Kidney (tissue), 14 donors: ENCODE results near the gene TPM3. TPM values are rescaled to one million over a fixed set of nuclear protein-coding genes. Genes with fewer than 3 reads are reported as not detected.
A peak's percentile ranks its signal among the peaks of the same experiment; 100 is the strongest.
"Not testable (repeated sequence)": the region's sequence is repeated elsewhere in the genome, so short reads cannot be mapped to it uniquely, and the experiment has no call there.

Source experiments
- DNase-seq, 5 donors: peaks; one replicate each; pipeline ENCODE4 v3.0.0-alpha.2; 2013 to 2020
- FAIRE-seq: peaks from 2 replicates; lab custom pipeline; 2012; peaks lifted over from hg19 to GRCh38; lab: Jason Lieb, UNC
- H3K27ac ChIP-seq, 2 donors: one replicate each; pipeline ENCODE4 v1.7.0; 2013; ENCODE audit warnings: low read depth in 2 of 2, low read length in 2 of 2, inconsistent platforms in 1 of 2
- H3K27me3 ChIP-seq: one replicate; pipeline ENCODE4 v1.7.1; 2013; ENCODE audit warnings: low read length, inconsistent platforms; ENCODE audit not compliant: control insufficient read depth, insufficient read depth
- H3K36me3 ChIP-seq, 3 donors: one replicate each; pipeline versions ENCODE4 v1.7.0 to v1.7.1; 2013; ENCODE audit warnings: low read length in 3 of 3, control low read depth in 1 of 3, inconsistent platforms in 1 of 3; ENCODE audit not compliant: insufficient read depth in 3 of 3, control insufficient read depth in 2 of 3
- H3K4me1 ChIP-seq, 3 donors: one replicate each; pipeline versions ENCODE4 v1.7.0 to v1.7.1; 2013; ENCODE audit warnings: low read length in 3 of 3, inconsistent platforms in 1 of 3, low read depth in 1 of 3; ENCODE audit not compliant: control insufficient read depth in 2 of 3, insufficient read depth in 2 of 3
- H3K4me3 ChIP-seq, 3 donors: one replicate each; pipeline versions ENCODE4 v1.7.0 to v1.8.1; 2013; ENCODE audit warnings: low read length in 3 of 3, control low read depth in 1 of 3, inconsistent platforms in 1 of 3
- H3K9ac ChIP-seq, 3 donors: one replicate each; pipeline versions ENCODE4 v1.7.0 to v1.7.1; 2013; ENCODE audit warnings: low read length in 3 of 3, control low read depth in 1 of 3, inconsistent platforms in 1 of 3
- H3K9me3 ChIP-seq, 3 donors: one replicate each; pipeline versions ENCODE4 v1.7.0 to v1.7.1; 2013; ENCODE audit warnings: low read length in 3 of 3, control low read depth in 1 of 3, inconsistent platforms in 1 of 3; ENCODE audit not compliant: control insufficient read depth in 2 of 3, insufficient read depth in 1 of 3
- intact Hi-C: fragments of 100-400 bp; cut with DNase I; formaldehyde crosslinking; loops from one replicate; pipeline ENCODE4 v1.11.1; 2022
- polyA plus RNA-seq: library from polyadenylated mRNA; stranded (reverse); fragments of 350-450 nt; fragmentation: Illumina TruSeq; extraction: RNeasy Lipid Tissue Mini Kit (QIAGEN cat#74804); gene quantifications from one replicate; pipeline ENCODE4 v1.2.3, GENCODE V29; 2014; ENCODE audit warnings: low read depth, low replicate concordance; ENCODE audit not compliant: insufficient read depth
- total RNA-seq: library from RNA; stranded (reverse); fragmentation: NEBNext Ultra II Directional; extraction: Animal tissue kit (Norgen Biotek cat#: 25700); gene quantifications from one replicate; pipeline ENCODE4 v1.2.1, GENCODE V29; 2021
- TF ChIP-seq, protein P1 (sequence below): IDR thresholded peaks from 3 replicates; pipeline ENCODE4 v1.5.1; 2012; ENCODE audit warnings: mild to moderate bottlenecking, moderate library complexity, borderline replicate concordance; ENCODE audit not compliant: insufficient read depth; ENCODE audit errors: extremely low read depth
- donor health status: control.
- donor health status: control.
- donor health status: control.
- donor health status: control.
- donor health status: control.
- donor health status: DM: yes; HTN: yes; CAD: no.
- donor health status: Normal renal cell carcinoma (clear cell type).

Gene TPM3
- total and polyA plus RNA-seq, 2 donors from 2014 or later = 156 to 315 TPM

GRCh38 chr1:154207262-154207661, 15.4 kb upstream of the TPM3 start:
- TF ChIP-seq, protein P1, sequence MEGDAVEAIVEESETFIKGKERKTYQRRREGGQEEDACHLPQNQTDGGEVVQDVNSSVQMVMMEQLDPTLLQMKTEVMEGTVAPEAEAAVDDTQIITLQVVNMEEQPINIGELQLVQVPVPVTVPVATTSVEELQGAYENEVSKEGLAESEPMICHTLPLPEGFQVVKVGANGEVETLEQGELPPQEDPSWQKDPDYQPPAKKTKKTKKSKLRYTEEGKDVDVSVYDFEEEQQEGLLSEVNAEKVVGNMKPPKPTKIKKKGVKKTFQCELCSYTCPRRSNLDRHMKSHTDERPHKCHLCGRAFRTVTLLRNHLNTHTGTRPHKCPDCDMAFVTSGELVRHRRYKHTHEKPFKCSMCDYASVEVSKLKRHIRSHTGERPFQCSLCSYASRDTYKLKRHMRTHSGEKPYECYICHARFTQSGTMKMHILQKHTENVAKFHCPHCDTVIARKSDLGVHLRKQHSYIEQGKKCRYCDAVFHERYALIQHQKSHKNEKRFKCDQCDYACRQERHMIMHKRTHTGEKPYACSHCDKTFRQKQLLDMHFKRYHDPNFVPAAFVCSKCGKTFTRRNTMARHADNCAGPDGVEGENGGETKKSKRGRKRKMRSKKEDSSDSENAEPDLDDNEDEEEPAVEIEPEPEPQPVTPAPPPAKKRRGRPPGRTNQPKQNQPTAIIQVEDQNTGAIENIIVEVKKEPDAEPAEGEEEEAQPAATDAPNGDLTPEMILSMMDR = no peak
- DNase-seq (no peak), FAIRE-seq (no peak)
- no peak overlapping the region for H3K9ac ChIP-seq
- H3K4me1 ChIP-seq = no peaks in the 10 kb centered on the region
- no peak overlapping the region for H3K4me3 ChIP-seq
- no peaks in the 10 kb centered on the region for H3K27me3 ChIP-seq
- H3K27ac ChIP-seq = no peak overlapping the region
- H3K36me3 ChIP-seq = peaks cover 4 to 40% (median 26%) of the 10 kb centered on the region in 3 donors
- intact Hi-C loops = no loop called here
- H3K9me3 ChIP-seq = no peaks in the 10 kb centered on the region

- Histone ChIP-seq H3K27ac (no peak within 1 kb of the TSS), H3K4me3 (no peak within 1 kb of the TSS), H3K27me3 (no peaks in the 10 kb centered on the region), H3K9ac (no peak within 1 kb of the TSS), H3K9me3 (no peaks in the 10 kb centered on the region), H3K4me1 (no peaks in the 10 kb centered on the region), H3K36me3 (peaks cover 2 to 36% (median 23%) of the 10 kb centered on the region in 3 donors)
- TF ChIP-seq, protein P1 = no peak
- intact Hi-C loops = no loop called here
- FAIRE-seq = no peak
- DNase-seq = no peak
Measured at GRCh38 chr1:154206196-154206595, 14.3 kb upstream of the TPM3 start, which contains the start of gene CFAP141. CFAP141 (minus strand) TSS chr1:154206333; CDS start chr1:154206307, 26 bp downstream.

- DNase-seq, H3K9ac ChIP-seq, FAIRE-seq, H3K27ac ChIP-seq, H3K27me3 ChIP-seq, H3K4me1 ChIP-seq, intact Hi-C loops, H3K4me3 ChIP-seq, H3K9me3 ChIP-seq: not testable (repeated sequence)
- peaks cover 2 to 36% (median 23%) of the 10 kb centered on the region in 3 donors for H3K36me3 ChIP-seq
Measured at GRCh38 chr1:154205778-154206177, 13.9 kb upstream of the TPM3 start.

GRCh38 chr1:154199563-154199879, 7.6 kb upstream of the TPM3 start:
- intact Hi-C loops = no loop called here
- no peaks in the 10 kb centered on the region for H3K27me3 ChIP-seq
- TF ChIP-seq, protein P1 = no peak
- peaks cover 0 to 3% (median 0%) of the 10 kb centered on the region in 3 donors for H3K4me1 ChIP-seq
- H3K27ac ChIP-seq = no peak overlapping the region
- FAIRE-seq (no peak), DNase-seq (peak in 1 of 5 donors; percentile 13)
- no peak overlapping the region for H3K9ac ChIP-seq
- H3K4me3 ChIP-seq = no peak overlapping the region
- H3K36me3 ChIP-seq = no peaks in the 10 kb centered on the region
- H3K9me3 ChIP-seq = no peaks in the 10 kb centered on the region
